CD4-positive, alpha-beta T cell treated with Interleukin-6 at 100 ng/mL for 8 hours (primary cell): ENCODE data around the gene MORC2.

Experiments
- DNase-seq: peaks from one replicate; pipeline ENCODE4 v3.0.0-alpha.2; 2020; ENCODE audit warnings: mixed read lengths, low spot score

Gene MORC2

GRCh38 chr22:30949934-30950660 lies 18.5 kb downstream of the MORC2 start:
- no peak for DNase-seq

GRCh38 chr22:30948930-30949342 lies 19.6 kb downstream of the MORC2 start:
- no peak for DNase-seq

GRCh38 chr22:30947816-30948454 lies 20.6 kb downstream of the MORC2 start:
- peak; percentile 38 for DNase-seq

GRCh38 chr22:30947173-30947815 lies 21.3 kb downstream of the MORC2 start:
- no peak for DNase-seq

GRCh38 chr22:30946354-30946753 lies 22.2 kb downstream of the MORC2 start:
- no peak for DNase-seq

- no peak for DNase-seq
These were observed 22.9 kb downstream of the MORC2 start for GRCh38 chr22:30945653-30946052.

- DNase-seq: no peak
These were observed 23.6 kb downstream of the MORC2 start for GRCh38 chr22:30944986-30945385.

GRCh38 chr22:30943368-30943767 lies 25.2 kb downstream of the MORC2 start:
- DNase-seq: peak; percentile 72

- peak; percentile 27 for DNase-seq
These were observed 27.2 kb downstream of the MORC2 start for GRCh38 chr22:30941363-30941740.

GRCh38 chr22:30940685-30941362 lies 27.8 kb downstream of the MORC2 start:
- peak; percentile 70 for DNase-seq

GRCh38 chr22:30934053-30934452 lies 34.5 kb downstream of the MORC2 start:
- DNase-seq: no peak

- no peak for DNase-seq
These were observed 35.1 kb downstream of the MORC2 start for GRCh38 chr22:30933457-30933856.

- DNase-seq: no peak
These were observed 35.9 kb downstream of the MORC2 start for GRCh38 chr22:30932661-30933060.

GRCh38 chr22:30931541-30932300 lies 36.9 kb downstream of the MORC2 start:
- DNase-seq: no peak

GRCh38 chr22:30930228-30930627 lies 38.3 kb downstream of the MORC2 start:
- no peak for DNase-seq

GRCh38 chr22:30928401-30928800 lies 40.2 kb downstream of the MORC2 start:
- no peak for DNase-seq

GRCh38 chr22:30927806-30928205 lies 40.8 kb downstream of the MORC2 start:
- no peak for DNase-seq

GRCh38 chr22:30926706-30927105 lies 41.9 kb downstream of the MORC2 start:
- no peak for DNase-seq

GRCh38 chr22:30925667-30926066 lies 42.9 kb downstream of the MORC2 start:
- DNase-seq: no peak

GRCh38 chr22:30923168-30923900 lies 45.2 kb downstream of the MORC2 start:
- DNase-seq: no peak

GRCh38 chr22:30922151-30922611 lies 46.4 kb downstream of the MORC2 start:
- peak; percentile 82 for DNase-seq
